AG04449 (cell line): Measurements from ENCODE around the gene RBAK.

ENCODE experiments used
- CTCF ChIA-PET: fragments of 350-600 bp; formaldehyde crosslinking; extraction: SDS; loops from one replicate; lab custom pipeline; 2021; ENCODE audit warnings: antibody characterized with exemption; lab: Yijun Ruan, JAX
- POLR2A ChIA-PET: fragments of 400-600, 350-600 bp; formaldehyde crosslinking; extraction: SDS; loops from one replicate; lab custom pipeline; 2020; ENCODE audit warnings: antibody characterized with exemption, inconsistent platforms; lab: Yijun Ruan, JAX
- DNase-seq: peaks from one replicate; pipeline ENCODE4 v3.0.0-alpha.2; 2010; ENCODE audit warnings: low read depth, low spot score
- H3K4me3 ChIP-seq: 2 replicates; pipeline ENCODE4 v1.5.1; 2011; ENCODE audit warnings: low read depth, mild to moderate bottlenecking, control low read depth, low read length
- CTCF ChIP-seq: IDR thresholded peaks from one replicate; pipeline ENCODE4 v1.5.1; 2011; ENCODE audit warnings: mild to moderate bottlenecking, moderate library complexity, low read length, control low read depth, inconsistent platforms; ENCODE audit not compliant: insufficient read depth; ENCODE audit errors: missing control alignments

Gene RBAK

GRCh38 chr7:5045558-5046396 is at the start of gene RBAK:
Gene RBAK (plus strand): TSS chr7:5045860. CDS start chr7:5048077, 2,217 bp downstream.
- CTCF ChIA-PET: interaction anchor here (1.0 kb wide), 1 partner anchor 39 kb away, joined by 3 read pairs; no protein-coding TSS in a partner anchor
- peak; percentile 75 for DNase-seq
- peak within 1 kb of the TSS; percentile 75 for H3K4me3 ChIP-seq
- POLR2A ChIA-PET: interaction anchor here (1.0 kb wide), 1 partner anchor 10 kb away, joined by 3 read pairs; no protein-coding TSS in a partner anchor
- TF ChIP-seq CTCF: no peak

- POLR2A ChIA-PET: no interaction called here
- no peak overlapping the region for H3K4me3 ChIP-seq
- no peak for DNase-seq
- CTCF ChIA-PET: interaction anchor here (2.4 kb wide), 1 partner anchor 23 kb away, joined by 11 read pairs; no protein-coding TSS in a partner anchor
- TF ChIP-seq CTCF: no peak
These were observed 48.9 kb upstream of the RBAK start for GRCh38 chr7:4996696-4997222.

GRCh38 chr7:4998244-4998643 is 47.4 kb upstream of the RBAK start:
- POLR2A ChIA-PET: no interaction called here
- DNase-seq: no peak
- H3K4me3 ChIP-seq: no peak overlapping the region
- CTCF ChIA-PET: interaction anchor here (2.4 kb wide), 1 partner anchor 25 kb away, joined by 11 read pairs; no protein-coding TSS in a partner anchor
- TF ChIP-seq CTCF: no peak

- ChIA-PET CTCF (interaction anchor here (2.4 kb wide), 1 partner anchor 25 kb away, joined by 11 read pairs; no protein-coding TSS in a partner anchor), POLR2A (no interaction called here)
- no peak for DNase-seq
- no peak for TF ChIP-seq CTCF
- no peak overlapping the region for H3K4me3 ChIP-seq
These were observed 46.8 kb upstream of the RBAK start for GRCh38 chr7:4998910-4999309.

GRCh38 chr7:4999369-4999950 is 46.2 kb upstream of the RBAK start:
- CTCF ChIA-PET: interaction anchor here (2.4 kb wide), 1 partner anchor 26 kb away, joined by 11 read pairs; no protein-coding TSS in a partner anchor
- POLR2A ChIA-PET: no interaction called here
- no peak overlapping the region for H3K4me3 ChIP-seq
- no peak for TF ChIP-seq CTCF
- no peak for DNase-seq
